IMR-90 (cell line): Measurements from ENCODE around the gene TMEM45A.

Experiments
- CEBPB ChIP-seq: IDR thresholded peaks from 2 replicates; pipeline ENCODE4 v1.6.1; 2012; ENCODE audit warnings: low read depth, low read length, improper control_type of control experiment
- CTCF ChIP-seq: conservative IDR thresholded peaks from 2 replicates; pipeline ENCODE4 v1.5.1; 2012; ENCODE audit warnings: mild to moderate bottlenecking, low read depth, low read length, improper control_type of control experiment
- POLR2A ChIP-seq: IDR thresholded peaks from 2 replicates; pipeline ENCODE4 v1.6.1; 2012; ENCODE audit warnings: mild to moderate bottlenecking, low read depth, low read length
- RAD21 ChIP-seq: IDR thresholded peaks from 2 replicates; pipeline ENCODE4 v1.6.1; 2012; ENCODE audit warnings: low read length, improper control_type of control experiment

- TF ChIP-seq RAD21 (no peak), CTCF (no peak), POLR2A (no peak), CEBPB (no peak)
Observed at GRCh38 chr3:100522125-100522524, 29.7 kb downstream of the TMEM45A start.
